Measurements from ENCODE around the gene PRF1. TPM values are rescaled to one million over a fixed set of nuclear protein-coding genes. Genes with fewer than 3 reads are reported as not detected.

PRF1 gene
- total and polyA plus RNA-seq, 2 experiments from 2014 or later: not detected

GRCh38 chr10:70596110-70596798 lies 6.3 kb downstream of the PRF1 start:
- H3K9me3 ChIP-seq (ENCODE audit: low read depth): no peaks in the 10 kb centered on the region
- peaks cover 4% of the 10 kb centered on the region for H3K4me1 ChIP-seq (ENCODE audit: insufficient read depth)
- H3K27ac ChIP-seq: no peak overlapping the region
- TF ChIP-seq EZH2 (IDR thresholded peaks at IDR 0.05; ENCODE audit: borderline replicate concordance) (no peak), CTCF (IDR thresholded peaks at IDR 0.05; ENCODE audit: poor library complexity) (no peak), EZH2phosphoT487 (IDR thresholded peaks at IDR 0.05; ENCODE audit: low read depth, severe bottlenecking, unreplicated experiment) (no peak)
- no peaks in the 10 kb centered on the region for H4K20me1 ChIP-seq (ENCODE audit: insufficient read depth, poor library complexity, severe bottlenecking)
- H3K79me2 ChIP-seq: no peaks in the 10 kb centered on the region
- no peak overlapping the region for H3K4me2 ChIP-seq
- peak; percentile 50 for DNase-seq (ENCODE audit: low spot score)
- H3K9me2 ChIP-seq (replicated peaks; ENCODE audit: insufficient read depth): no peaks in the 10 kb centered on the region
- WGBS (ENCODE audit: low lambda C conversion rate, missing lambda C conversion rate): 76% methylated on average over 14 of the region's 14 CpGs
- H3K4me3 ChIP-seq: no peak overlapping the region
- no peaks in the 10 kb centered on the region for H3K27me3 ChIP-seq
- H3K36me3 ChIP-seq (replicated peaks; ENCODE audit: insufficient read depth, low read depth): no peaks in the 10 kb centered on the region
- no peak overlapping the region for H2AFZ ChIP-seq

- H4K20me1 ChIP-seq (ENCODE audit: insufficient read depth, poor library complexity, severe bottlenecking): no peaks in the 10 kb centered on the region
- DNase-seq (ENCODE audit: low spot score): no peak
- H3K27ac ChIP-seq: no peak overlapping the region
- no peaks in the 10 kb centered on the region for H3K36me3 ChIP-seq (replicated peaks; ENCODE audit: insufficient read depth, low read depth)
- WGBS (ENCODE audit: low lambda C conversion rate, missing lambda C conversion rate): 69% methylated on average over 5 of the region's 5 CpGs
- H3K27me3 ChIP-seq: no peaks in the 10 kb centered on the region
- peaks cover 4% of the 10 kb centered on the region for H3K4me1 ChIP-seq (ENCODE audit: insufficient read depth)
- no peaks in the 10 kb centered on the region for H3K9me2 ChIP-seq (replicated peaks; ENCODE audit: insufficient read depth)
- H3K4me3 ChIP-seq: no peak overlapping the region
- H2AFZ ChIP-seq: no peak overlapping the region
- no peaks in the 10 kb centered on the region for H3K79me2 ChIP-seq
- no peak for TF ChIP-seq CTCF (IDR thresholded peaks at IDR 0.05; ENCODE audit: poor library complexity)
- no peak for TF ChIP-seq EZH2phosphoT487 (IDR thresholded peaks at IDR 0.05; ENCODE audit: low read depth, severe bottlenecking, unreplicated experiment)
- no peak for TF ChIP-seq EZH2 (IDR thresholded peaks at IDR 0.05; ENCODE audit: borderline replicate concordance)
- no peak overlapping the region for H3K4me2 ChIP-seq
- H3K9me3 ChIP-seq (ENCODE audit: low read depth): no peaks in the 10 kb centered on the region
These were observed 7.0 kb downstream of the PRF1 start for GRCh38 chr10:70595566-70596016.

- peaks cover 8% of the 10 kb centered on the region for H3K4me1 ChIP-seq (ENCODE audit: insufficient read depth)
- no peaks in the 10 kb centered on the region for H3K79me2 ChIP-seq
- 92% methylated on average over 3 of the region's 3 CpGs for WGBS (ENCODE audit: low lambda C conversion rate, missing lambda C conversion rate)
- H3K9me2 ChIP-seq (replicated peaks; ENCODE audit: insufficient read depth): no peaks in the 10 kb centered on the region
- no peak overlapping the region for H3K27ac ChIP-seq
- no peak for DNase-seq (ENCODE audit: low spot score)
- TF ChIP-seq EZH2 (IDR thresholded peaks at IDR 0.05; ENCODE audit: borderline replicate concordance) (no peak), CTCF (IDR thresholded peaks at IDR 0.05; ENCODE audit: poor library complexity) (no peak), EZH2phosphoT487 (IDR thresholded peaks at IDR 0.05; ENCODE audit: low read depth, severe bottlenecking, unreplicated experiment) (no peak)
- H3K36me3 ChIP-seq (replicated peaks; ENCODE audit: insufficient read depth, low read depth): no peaks in the 10 kb centered on the region
- H3K27me3 ChIP-seq: no peaks in the 10 kb centered on the region
- no peak overlapping the region for H3K4me3 ChIP-seq
- H4K20me1 ChIP-seq (ENCODE audit: insufficient read depth, poor library complexity, severe bottlenecking): no peaks in the 10 kb centered on the region
- H2AFZ ChIP-seq: no peak overlapping the region
- H3K9me3 ChIP-seq (ENCODE audit: low read depth): no peaks in the 10 kb centered on the region
- no peak overlapping the region for H3K4me2 ChIP-seq
These were observed 8.4 kb downstream of the PRF1 start for GRCh38 chr10:70594161-70594560.

All from hepatocyte (in vitro differentiated cells).